Endodermal cell (in vitro differentiated cells): Measurements from ENCODE around the gene MARCHF10. TPM values are rescaled to one million over a fixed set of nuclear protein-coding genes. Genes with fewer than 3 reads are reported as not detected.

Source experiments
- DNase-seq: peaks from one replicate; pipeline ENCODE4 v3.0.0-alpha.2; 2017
- H3K27ac ChIP-seq: 2 replicates; pipeline ENCODE4 v1.5.1; 2013; ENCODE audit warnings: mild to moderate bottlenecking, low read depth, low read length, moderate library complexity
- H3K27me3 ChIP-seq: 2 replicates; pipeline ENCODE4 v1.6.1; 2013; ENCODE audit warnings: mild to moderate bottlenecking, low read length, moderate library complexity; ENCODE audit not compliant: insufficient read depth, control insufficient read depth, poor library complexity, severe bottlenecking
- H3K36me3 ChIP-seq: 2 replicates; pipeline ENCODE4 v1.7.0; 2013; ENCODE audit warnings: mild to moderate bottlenecking, low read length, moderate library complexity; ENCODE audit not compliant: control insufficient read depth, insufficient read depth
- H3K4me1 ChIP-seq: one replicate; pipeline ENCODE4 v1.7.0; 2013; ENCODE audit warnings: low read length; ENCODE audit not compliant: control insufficient read depth, insufficient read depth
- H3K4me3 ChIP-seq: 2 replicates; pipeline ENCODE4 v1.5.1; 2013; ENCODE audit warnings: mild to moderate bottlenecking, low read length, moderate library complexity
- H3K9ac ChIP-seq: 2 replicates; pipeline ENCODE4 v1.6.1; 2013; ENCODE audit warnings: mild to moderate bottlenecking, low read length, moderate library complexity; ENCODE audit not compliant: poor library complexity, severe bottlenecking; ENCODE audit errors: extremely low read depth
- H3K9me3 ChIP-seq: 2 replicates; pipeline ENCODE4 v1.6.1; 2013; ENCODE audit warnings: mild to moderate bottlenecking, low read length, moderate library complexity; ENCODE audit not compliant: control insufficient read depth
- H3K27ac Mint-ChIP-seq: 2 replicates; pipeline ENCODE4 v1.8.0; 2020; ENCODE audit warnings: mixed read lengths
- H3K27me3 Mint-ChIP-seq: 2 replicates; pipeline ENCODE4 v1.8.0; 2021; ENCODE audit warnings: mild to moderate bottlenecking, mixed read lengths; ENCODE audit not compliant: insufficient read depth
- H3K36me3 Mint-ChIP-seq: 2 replicates; pipeline ENCODE4 v1.8.0; 2020; ENCODE audit warnings: low read depth, mixed read lengths
- H3K4me1 Mint-ChIP-seq: 2 replicates; pipeline ENCODE4 v1.8.0; 2020; ENCODE audit warnings: mixed read lengths
- H3K4me3 Mint-ChIP-seq: 2 replicates; pipeline ENCODE4 v1.8.0; 2020; ENCODE audit warnings: mild to moderate bottlenecking, moderate library complexity, mixed read lengths
- H3K9me3 Mint-ChIP-seq: 2 replicates; pipeline ENCODE4 v1.8.0; 2020; ENCODE audit warnings: mild to moderate bottlenecking, mixed read lengths
- WGBS, 2 experiments: methylation state at CpG; one replicate each; pipeline versions ENCODE4 v1.1.5 to v1.1.7; 2013; ENCODE audit warnings: missing lambda C conversion rate in 2 of 2, mixed read lengths in 1 of 2; ENCODE audit not compliant: insufficient coverage in 1 of 2, insufficient read length in 1 of 2; 5-methylcytosine and 5-hydroxymethylcytosine counted together
- total RNA-seq, 2 donors: library from RNA; stranded (reverse); fragmentation: NEBNext Ultra II Directional in 1 of 2; extraction: Animal tissue kit (Norgen Biotek cat#: 25700) in 1 of 2; gene quantifications; 2 replicates in 1 of 2; 3 replicates in 1 of 2; pipeline ENCODE4 v1.2.1, GENCODE V29; 2021
- TF ChIP-seq, protein P1 (sequence below): fragments of 200-600 bp; sonication (generic); conservative IDR thresholded peaks from 2 replicates; pipeline ENCODE4 v1.5.0; 2021; ENCODE audit warnings: antibody characterized with exemption, mild to moderate bottlenecking

Gene MARCHF10
- total RNA-seq, 2 donors from 2014 or later: 0.57 to 1.7 TPM

DNA sequence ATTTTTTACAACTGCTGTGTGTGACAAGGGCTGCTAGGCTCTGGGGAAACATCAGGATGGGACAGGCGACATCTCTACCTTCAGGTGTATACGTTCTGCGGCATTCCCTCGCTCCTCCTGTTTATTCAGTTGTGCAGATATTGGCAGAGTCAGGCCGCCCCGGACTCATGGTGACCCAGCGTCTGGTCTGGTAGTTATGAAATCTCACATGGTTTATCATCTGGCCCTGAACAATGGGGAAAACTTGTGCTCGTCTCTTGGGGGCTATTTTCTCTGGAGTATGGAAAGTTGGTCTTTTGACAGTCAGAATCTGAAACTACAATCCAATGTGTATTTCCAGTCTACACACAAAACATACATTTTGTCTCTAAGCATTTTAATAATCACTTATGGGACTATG, 3.3 kb downstream of the MARCHF10 start:
- no peaks in the 10 kb centered on the region for H3K9me3 ChIP-seq
- no peaks in the 10 kb centered on the region for H3K36me3 ChIP-seq
- 81% methylated on average over 5 to 8 of the region's 8 CpGs for WGBS, 2 experiments
- H3K4me1 Mint-ChIP-seq: peaks cover 6% of the 10 kb centered on the region
- H3K4me3 Mint-ChIP-seq: no peak overlapping the region
- H3K9ac ChIP-seq: no peak overlapping the region
- TF ChIP-seq, protein P1, sequence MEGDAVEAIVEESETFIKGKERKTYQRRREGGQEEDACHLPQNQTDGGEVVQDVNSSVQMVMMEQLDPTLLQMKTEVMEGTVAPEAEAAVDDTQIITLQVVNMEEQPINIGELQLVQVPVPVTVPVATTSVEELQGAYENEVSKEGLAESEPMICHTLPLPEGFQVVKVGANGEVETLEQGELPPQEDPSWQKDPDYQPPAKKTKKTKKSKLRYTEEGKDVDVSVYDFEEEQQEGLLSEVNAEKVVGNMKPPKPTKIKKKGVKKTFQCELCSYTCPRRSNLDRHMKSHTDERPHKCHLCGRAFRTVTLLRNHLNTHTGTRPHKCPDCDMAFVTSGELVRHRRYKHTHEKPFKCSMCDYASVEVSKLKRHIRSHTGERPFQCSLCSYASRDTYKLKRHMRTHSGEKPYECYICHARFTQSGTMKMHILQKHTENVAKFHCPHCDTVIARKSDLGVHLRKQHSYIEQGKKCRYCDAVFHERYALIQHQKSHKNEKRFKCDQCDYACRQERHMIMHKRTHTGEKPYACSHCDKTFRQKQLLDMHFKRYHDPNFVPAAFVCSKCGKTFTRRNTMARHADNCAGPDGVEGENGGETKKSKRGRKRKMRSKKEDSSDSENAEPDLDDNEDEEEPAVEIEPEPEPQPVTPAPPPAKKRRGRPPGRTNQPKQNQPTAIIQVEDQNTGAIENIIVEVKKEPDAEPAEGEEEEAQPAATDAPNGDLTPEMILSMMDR: no peak
- no peak overlapping the region for H3K4me3 ChIP-seq
- H3K36me3 Mint-ChIP-seq: no peaks in the 10 kb centered on the region
- H3K27ac ChIP-seq: no peak overlapping the region
- DNase-seq: peak; percentile 36
- peaks cover 9% of the 10 kb centered on the region for H3K27me3 ChIP-seq
- H3K9me3 Mint-ChIP-seq: no peaks in the 10 kb centered on the region
- no peak overlapping the region for H3K27ac Mint-ChIP-seq
- H3K4me1 ChIP-seq: no peaks in the 10 kb centered on the region
- peaks cover 28% of the 10 kb centered on the region for H3K27me3 Mint-ChIP-seq

DNA sequence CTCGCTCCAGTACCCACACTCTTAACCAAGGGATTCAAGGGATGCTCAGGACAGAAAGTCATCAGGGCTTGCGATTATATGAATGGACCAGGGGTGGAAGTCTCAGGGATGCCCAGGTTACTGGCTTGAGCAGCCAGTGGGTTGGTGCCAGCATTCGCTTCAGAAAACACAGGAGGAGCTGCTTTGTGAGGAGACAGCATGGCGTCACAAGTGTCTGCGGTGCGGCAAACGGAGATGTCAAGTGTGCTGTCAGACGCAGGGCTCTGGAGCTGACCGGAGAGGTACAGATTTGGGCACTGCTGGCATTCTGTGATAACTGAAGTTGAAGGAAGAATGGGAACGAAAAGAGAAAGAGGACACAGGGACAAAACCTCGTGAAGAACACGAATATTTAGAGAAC, 4.1 kb downstream of the MARCHF10 start:
- Mint-ChIP-seq H3K36me3 (no peaks in the 10 kb centered on the region), H3K27ac (no peak overlapping the region), H3K27me3 (peaks cover 20% of the 10 kb centered on the region), H3K9me3 (no peaks in the 10 kb centered on the region), H3K4me3 (no peak overlapping the region), H3K4me1 (peaks cover 6% of the 10 kb centered on the region)
- TF ChIP-seq, protein P1: no peak
- H3K4me1 ChIP-seq: no peaks in the 10 kb centered on the region
- H3K4me3 ChIP-seq: no peak overlapping the region
- no peak overlapping the region for H3K9ac ChIP-seq
- DNase-seq: peak; percentile 39
- no peaks in the 10 kb centered on the region for H3K36me3 ChIP-seq
- peaks cover 9% of the 10 kb centered on the region for H3K27me3 ChIP-seq
- H3K27ac ChIP-seq: no peak overlapping the region
- WGBS, 2 experiments: 91 to 94% methylated on average over 11 to 12 of the region's 12 CpGs
- no peaks in the 10 kb centered on the region for H3K9me3 ChIP-seq

DNA sequence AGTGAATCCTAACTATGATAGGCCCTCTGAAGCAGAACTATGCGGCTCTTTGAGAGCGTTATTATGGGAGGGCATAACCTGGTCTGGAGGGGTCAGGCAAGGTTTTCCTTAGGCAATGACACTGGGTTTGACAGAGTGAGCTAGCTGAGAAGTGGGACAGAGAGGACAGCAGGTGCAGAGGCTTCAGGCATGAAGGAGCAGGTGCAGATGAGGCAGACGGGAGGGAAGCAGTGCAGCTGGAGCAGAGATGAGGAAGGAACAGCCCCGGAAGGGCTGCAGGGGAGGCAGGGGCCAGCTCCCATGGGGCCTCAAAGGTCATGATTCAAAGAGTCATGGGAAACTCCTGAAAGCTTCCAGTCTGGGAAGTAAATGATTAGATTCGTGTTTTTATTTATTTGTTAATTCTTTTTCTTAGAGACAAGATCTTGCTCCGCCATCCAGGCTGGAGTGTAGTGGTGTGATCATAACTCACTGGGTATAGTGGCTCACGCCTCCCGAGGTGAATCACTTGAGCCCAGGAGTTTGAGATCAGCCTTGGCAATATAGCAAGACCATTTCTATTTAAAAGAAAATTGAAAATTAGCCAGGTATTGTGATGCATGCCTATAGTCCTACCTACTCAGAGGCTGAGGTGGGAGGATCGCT, 5.4 kb downstream of the MARCHF10 start:
- Mint-ChIP-seq H3K4me3 (no peak overlapping the region), H3K27me3 (peaks cover 16% of the 10 kb centered on the region), H3K36me3 (no peaks in the 10 kb centered on the region), H3K4me1 (peaks cover 6% of the 10 kb centered on the region), H3K27ac (no peak overlapping the region), H3K9me3 (no peaks in the 10 kb centered on the region)
- no peaks in the 10 kb centered on the region for H3K4me1 ChIP-seq
- H3K27ac ChIP-seq: no peak overlapping the region
- no peaks in the 10 kb centered on the region for H3K36me3 ChIP-seq
- peaks cover 8% of the 10 kb centered on the region for H3K27me3 ChIP-seq
- TF ChIP-seq, protein P1: no peak
- no peak overlapping the region for H3K4me3 ChIP-seq
- peak; percentile 44 for DNase-seq
- no peak overlapping the region for H3K9ac ChIP-seq
- H3K9me3 ChIP-seq: no peaks in the 10 kb centered on the region
- 85 to 92% methylated on average over 6 to 9 of the region's 9 CpGs for WGBS, 2 experiments
